GM12801 (cell line): ENCODE data around the gene GLG1.

Experiments
- TF ChIP-seq, protein P1 (sequence below): IDR thresholded peaks from one replicate; pipeline ENCODE4 v1.5.1; 2011; ENCODE audit warnings: control low read depth; ENCODE audit not compliant: insufficient read length; ENCODE audit errors: extremely low read depth

The GLG1 gene

DNA sequence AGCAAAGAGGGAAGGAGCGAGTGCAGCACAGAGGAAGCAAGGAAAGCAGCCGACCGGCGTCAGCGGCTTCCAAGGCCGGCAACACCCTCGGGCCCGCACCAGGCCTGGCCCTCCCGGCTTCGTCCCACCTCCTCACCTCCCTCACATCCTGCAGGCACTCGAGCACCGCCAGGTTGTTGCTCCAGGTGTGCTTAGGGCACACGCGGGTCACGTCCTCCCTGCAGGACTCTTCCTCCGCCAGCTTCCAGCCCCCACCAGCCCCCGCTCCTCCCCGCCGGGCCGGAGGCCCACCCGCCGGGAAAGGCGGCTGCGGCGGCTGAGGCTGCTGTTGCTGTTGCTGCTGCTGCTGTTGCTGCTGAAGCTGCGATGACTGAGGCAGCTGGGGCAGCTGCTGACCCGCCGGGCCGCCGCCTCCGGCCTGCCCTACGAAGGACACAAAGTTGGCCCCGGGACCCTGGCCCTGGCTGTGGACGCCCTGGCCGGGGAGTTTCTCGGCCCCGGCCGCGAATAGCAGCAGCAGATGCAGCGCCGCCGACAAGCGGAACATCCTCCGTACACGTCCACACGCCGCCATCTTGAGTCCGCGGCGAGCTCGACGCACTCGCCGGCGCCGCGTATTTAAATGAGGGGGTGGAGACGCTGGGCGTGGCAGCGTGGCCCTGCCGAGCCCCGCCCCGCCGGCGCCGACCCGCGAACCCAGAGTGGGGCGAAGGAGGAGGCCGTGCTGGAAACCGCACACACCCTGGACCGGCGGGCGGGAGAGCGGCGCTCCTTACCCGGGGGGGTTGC is at the start of gene GLG1:
TSS of gene GLG1 (minus strand) at position 594 of the 789 bp plus-strand sequence. CDS start at position 574, 20 bp downstream.
- TF ChIP-seq, protein P1, sequence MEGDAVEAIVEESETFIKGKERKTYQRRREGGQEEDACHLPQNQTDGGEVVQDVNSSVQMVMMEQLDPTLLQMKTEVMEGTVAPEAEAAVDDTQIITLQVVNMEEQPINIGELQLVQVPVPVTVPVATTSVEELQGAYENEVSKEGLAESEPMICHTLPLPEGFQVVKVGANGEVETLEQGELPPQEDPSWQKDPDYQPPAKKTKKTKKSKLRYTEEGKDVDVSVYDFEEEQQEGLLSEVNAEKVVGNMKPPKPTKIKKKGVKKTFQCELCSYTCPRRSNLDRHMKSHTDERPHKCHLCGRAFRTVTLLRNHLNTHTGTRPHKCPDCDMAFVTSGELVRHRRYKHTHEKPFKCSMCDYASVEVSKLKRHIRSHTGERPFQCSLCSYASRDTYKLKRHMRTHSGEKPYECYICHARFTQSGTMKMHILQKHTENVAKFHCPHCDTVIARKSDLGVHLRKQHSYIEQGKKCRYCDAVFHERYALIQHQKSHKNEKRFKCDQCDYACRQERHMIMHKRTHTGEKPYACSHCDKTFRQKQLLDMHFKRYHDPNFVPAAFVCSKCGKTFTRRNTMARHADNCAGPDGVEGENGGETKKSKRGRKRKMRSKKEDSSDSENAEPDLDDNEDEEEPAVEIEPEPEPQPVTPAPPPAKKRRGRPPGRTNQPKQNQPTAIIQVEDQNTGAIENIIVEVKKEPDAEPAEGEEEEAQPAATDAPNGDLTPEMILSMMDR = no peak

DNA sequence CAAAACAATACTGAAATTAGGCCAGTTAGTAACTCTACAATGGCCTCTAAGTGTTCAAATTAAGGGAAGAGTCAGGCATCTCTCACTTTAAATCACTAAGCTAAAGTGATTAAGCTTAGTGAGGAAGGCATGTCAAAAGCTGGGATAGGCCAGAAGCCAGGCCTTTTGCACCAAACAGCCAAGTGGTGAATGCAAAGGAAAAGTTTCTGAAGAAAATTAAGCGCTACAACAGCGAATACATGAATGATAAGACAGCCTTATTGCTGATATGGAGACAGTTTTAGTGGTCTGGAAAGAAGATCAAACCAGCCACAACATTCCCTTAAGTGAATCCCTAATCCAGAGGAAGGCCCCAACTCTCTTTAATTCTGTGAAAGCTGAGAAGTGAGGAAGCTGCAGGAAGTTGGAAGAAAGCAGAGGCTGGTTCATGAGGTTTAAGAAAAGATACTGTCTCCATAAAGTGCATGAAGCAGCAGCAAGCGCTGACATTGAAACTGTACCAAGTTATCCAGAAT is 47.7 kb upstream of the GLG1 start:
- TF ChIP-seq, protein P1 = no peak

DNA sequence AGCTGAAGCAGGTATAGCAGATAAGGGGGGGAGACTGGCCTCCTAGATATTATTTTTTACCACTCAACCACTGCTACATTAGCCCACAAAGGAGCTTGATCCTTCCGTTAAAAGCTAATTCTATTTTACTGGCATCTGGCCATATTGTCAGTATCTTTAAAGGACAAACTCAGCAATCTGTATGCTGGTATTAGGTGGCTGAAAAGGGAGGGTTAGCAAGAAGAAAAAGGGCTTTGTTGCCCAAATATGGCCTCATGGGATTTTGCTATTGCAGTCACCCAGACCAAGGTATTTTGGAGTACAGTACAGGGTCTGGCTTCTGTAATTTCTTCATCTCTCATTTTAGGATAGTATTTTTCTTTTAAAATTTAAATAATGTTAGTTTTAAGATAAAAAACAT is 45.3 kb upstream of the GLG1 start:
- TF ChIP-seq, protein P1 = no peak

DNA sequence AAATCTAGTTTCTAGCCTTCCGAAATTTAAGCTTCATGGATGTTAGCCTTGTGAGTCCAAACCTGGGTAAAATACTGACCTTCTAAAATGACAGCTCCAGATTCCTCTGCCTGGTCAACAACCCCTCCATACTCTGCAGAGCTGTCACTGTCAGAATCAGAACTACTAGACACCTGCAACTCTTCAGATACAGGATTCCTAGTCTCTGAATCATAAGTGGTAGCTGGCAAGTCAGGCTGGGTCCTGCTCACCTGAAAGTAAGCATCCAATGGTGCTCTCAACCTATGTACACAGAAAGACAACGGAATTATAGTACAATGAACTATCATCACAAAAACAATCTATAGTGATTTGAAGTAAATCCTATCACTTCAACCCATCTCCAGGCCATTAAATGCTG is 44.9 kb upstream of the GLG1 start:
- TF ChIP-seq, protein P1 = no peak

DNA sequence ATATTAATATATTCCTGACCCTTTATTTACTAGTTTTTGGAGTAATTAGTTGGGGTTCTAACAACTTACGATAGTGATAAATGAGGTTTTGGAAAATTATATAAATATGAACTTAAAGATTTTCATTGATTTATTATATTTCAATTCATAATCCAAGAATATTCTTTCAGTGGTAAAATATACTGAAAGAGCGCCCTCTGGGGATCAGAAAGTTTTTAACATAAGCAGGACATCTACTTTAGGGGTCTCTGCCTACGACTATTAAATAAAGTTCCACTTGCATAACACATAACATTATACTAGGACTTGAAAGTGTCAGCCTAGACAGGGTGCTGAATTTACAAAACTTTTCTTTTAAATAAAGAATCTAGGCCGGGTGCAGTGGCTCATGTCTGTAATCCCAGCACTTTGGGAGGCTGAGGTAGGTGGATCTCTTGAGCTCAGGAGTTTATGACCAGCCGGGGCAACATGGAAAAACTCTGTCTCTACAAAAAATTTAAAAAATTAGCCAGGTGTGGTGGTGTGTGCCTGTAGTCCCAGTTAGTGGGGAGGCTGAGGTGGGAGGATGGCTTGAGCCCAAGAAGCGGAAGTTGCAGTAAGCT is 44.2 kb upstream of the GLG1 start:
- TF ChIP-seq, protein P1 = no peak

DNA sequence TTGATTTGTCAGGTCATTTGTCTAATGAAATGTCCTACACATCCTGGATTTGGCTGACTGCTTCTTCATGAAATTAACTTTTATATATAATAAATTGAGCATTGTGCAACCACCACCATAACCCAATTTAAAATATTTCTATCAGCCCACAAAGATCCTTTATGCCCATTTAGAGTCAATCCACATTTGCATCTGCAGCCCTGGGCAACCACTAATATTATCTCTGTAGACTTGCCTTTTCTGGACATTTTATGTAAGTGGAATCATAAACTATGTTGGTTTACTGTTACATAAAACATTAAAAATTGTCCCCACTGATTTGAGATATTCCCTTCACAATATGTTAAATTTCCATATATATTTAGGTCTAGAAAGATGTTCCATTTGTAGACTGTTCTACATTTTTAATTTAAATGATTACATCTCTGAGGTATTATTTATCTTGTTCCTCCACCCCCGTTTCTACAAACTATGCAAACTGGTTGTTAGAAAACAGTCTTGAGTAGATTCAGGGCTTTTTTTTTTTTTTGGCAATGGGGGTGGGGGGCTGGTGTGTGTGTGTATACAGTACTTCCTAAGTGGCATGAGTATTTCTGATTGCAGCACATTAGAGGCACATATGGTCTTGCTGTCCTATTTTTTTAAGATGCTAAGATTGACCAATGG is 43.1 kb upstream of the GLG1 start:
- TF ChIP-seq, protein P1 = no peak

DNA sequence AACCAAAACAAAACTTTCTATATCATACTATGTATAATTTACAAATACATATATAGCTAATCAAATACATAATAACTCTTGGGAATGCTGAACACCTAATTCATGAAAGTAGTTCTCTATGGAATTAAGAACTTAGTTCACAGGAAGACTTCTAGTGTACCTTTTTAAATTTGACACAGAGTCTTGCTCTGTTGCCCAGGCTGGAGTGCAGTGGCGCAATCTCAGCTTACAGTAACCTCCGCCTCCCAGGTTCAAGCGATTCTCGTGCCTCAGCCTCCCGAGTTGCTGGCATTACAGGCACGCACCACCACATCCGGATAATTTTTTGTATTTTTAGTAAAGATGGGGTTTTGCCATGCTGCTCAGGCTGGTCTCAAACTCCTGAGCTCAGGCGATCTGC is 35.1 kb upstream of the GLG1 start:
- TF ChIP-seq, protein P1 = no peak
